ENCODE results near the gene KANK4.
"Not testable (repeated sequence)": the region's sequence is repeated elsewhere in the genome, so short reads cannot be mapped to it uniquely, and the experiment has no call there.

KANK4 gene

DNA sequence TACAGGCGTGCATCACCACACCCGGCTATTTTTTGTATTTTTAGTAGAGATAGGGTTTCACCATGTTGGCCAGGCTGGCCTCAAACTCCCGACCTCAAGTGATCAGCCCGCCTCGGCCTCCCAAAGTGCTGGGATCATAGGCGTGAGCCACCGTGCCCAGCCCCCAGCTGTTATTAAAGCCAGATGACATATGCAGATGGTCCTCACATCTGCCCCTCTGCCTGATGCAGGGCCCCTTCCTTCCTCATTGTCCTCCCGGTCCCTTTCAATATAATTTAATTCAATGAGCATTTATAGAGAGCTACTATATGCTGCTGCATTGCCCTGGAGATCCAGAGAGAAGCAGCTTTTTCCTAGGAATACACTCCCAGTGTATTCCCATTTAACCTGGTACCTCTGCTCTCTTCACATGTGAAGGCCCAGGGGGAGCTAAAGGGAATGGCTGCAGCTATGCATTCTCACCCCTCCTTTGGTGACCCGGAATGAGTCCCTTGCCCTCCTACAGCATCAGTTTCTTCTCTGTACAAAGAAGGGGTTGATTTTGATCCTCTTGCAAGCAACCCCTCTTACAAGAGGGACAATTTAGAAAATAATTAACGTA, 69.0 kb downstream of the KANK4 start:
- TF ChIP-seq, protein P1, sequence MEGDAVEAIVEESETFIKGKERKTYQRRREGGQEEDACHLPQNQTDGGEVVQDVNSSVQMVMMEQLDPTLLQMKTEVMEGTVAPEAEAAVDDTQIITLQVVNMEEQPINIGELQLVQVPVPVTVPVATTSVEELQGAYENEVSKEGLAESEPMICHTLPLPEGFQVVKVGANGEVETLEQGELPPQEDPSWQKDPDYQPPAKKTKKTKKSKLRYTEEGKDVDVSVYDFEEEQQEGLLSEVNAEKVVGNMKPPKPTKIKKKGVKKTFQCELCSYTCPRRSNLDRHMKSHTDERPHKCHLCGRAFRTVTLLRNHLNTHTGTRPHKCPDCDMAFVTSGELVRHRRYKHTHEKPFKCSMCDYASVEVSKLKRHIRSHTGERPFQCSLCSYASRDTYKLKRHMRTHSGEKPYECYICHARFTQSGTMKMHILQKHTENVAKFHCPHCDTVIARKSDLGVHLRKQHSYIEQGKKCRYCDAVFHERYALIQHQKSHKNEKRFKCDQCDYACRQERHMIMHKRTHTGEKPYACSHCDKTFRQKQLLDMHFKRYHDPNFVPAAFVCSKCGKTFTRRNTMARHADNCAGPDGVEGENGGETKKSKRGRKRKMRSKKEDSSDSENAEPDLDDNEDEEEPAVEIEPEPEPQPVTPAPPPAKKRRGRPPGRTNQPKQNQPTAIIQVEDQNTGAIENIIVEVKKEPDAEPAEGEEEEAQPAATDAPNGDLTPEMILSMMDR (IDR thresholded peaks at IDR 0.05): no peak
- no peaks in the 10 kb centered on the region for H3K36me3 ChIP-seq
- no peaks in the 10 kb centered on the region for H3K27me3 ChIP-seq
- H3K27ac ChIP-seq: no peak overlapping the region
- H3K4me1 ChIP-seq (ENCODE audit: control insufficient read depth in 1 of 2, insufficient read depth in 1 of 2, low read depth in 1 of 2, low read length in 1 of 2): no peaks in the 10 kb centered on the region
- H3K4me3 ChIP-seq (ENCODE audit: low read depth in 1 of 2, low read length in 1 of 2): no peak overlapping the region
- H3K9me3 ChIP-seq: no peaks in the 10 kb centered on the region

DNA sequence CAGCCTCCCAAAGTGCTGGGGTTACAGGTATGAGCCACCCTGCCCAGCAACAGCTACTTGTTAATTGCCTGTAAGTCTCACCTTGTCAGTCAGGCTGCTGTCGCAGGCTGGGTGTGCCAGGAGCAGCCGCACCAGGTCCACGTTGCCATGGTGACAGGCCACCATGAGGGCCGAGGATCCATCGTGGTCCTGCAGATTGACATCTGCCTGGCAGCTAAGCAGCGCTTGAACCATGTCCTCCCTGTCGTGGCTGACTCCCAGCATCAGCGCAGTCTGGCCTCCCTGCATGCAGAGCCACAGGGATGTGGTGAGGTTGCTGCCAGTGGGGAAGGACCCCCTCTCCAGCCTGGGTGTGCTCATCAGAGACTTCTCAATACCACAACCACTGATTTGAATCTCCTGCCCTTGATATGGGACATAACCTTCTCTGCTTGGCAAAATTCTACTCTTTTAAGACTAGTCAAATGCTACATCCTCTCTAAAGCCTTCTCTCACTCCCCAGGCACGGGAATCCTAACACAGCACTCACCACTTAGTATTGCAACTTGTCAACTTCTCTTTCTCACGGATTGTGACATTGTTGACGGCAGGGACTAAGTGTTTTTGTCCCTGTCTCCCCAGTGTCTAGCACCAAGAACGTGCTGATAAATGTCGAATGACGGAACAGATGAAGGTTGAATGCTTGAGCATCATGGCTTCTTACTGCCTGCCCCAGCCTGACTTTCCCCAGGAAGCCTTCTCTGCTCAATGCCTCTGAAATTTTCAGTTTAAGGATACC, 71.7 kb downstream of the KANK4 start:
- no peaks in the 10 kb centered on the region for H3K36me3 ChIP-seq
- H3K4me1 ChIP-seq (ENCODE audit: control insufficient read depth in 1 of 2, insufficient read depth in 1 of 2, low read depth in 1 of 2, low read length in 1 of 2): no peaks in the 10 kb centered on the region
- no peaks in the 10 kb centered on the region for H3K27me3 ChIP-seq
- H3K9me3 ChIP-seq: no peaks in the 10 kb centered on the region
- H3K4me3 ChIP-seq (ENCODE audit: low read depth in 1 of 2, low read length in 1 of 2): no peak overlapping the region
- H3K27ac ChIP-seq: no peak overlapping the region
- TF ChIP-seq, protein P1 (IDR thresholded peaks at IDR 0.05): no peak

GRCh38 chr1:62245201-62245600, 74.0 kb downstream of the KANK4 start:
- no peaks in the 10 kb centered on the region for H3K27me3 ChIP-seq
- H3K9me3 ChIP-seq: no peaks in the 10 kb centered on the region
- no peaks in the 10 kb centered on the region for H3K36me3 ChIP-seq
- no peak overlapping the region for H3K4me3 ChIP-seq (ENCODE audit: low read depth in 1 of 2, low read length in 1 of 2)
- TF ChIP-seq, protein P1 (IDR thresholded peaks at IDR 0.05): no peak
- H3K27ac ChIP-seq: no peak overlapping the region
- no peaks in the 10 kb centered on the region for H3K4me1 ChIP-seq (ENCODE audit: control insufficient read depth in 1 of 2, insufficient read depth in 1 of 2, low read depth in 1 of 2, low read length in 1 of 2)

DNA sequence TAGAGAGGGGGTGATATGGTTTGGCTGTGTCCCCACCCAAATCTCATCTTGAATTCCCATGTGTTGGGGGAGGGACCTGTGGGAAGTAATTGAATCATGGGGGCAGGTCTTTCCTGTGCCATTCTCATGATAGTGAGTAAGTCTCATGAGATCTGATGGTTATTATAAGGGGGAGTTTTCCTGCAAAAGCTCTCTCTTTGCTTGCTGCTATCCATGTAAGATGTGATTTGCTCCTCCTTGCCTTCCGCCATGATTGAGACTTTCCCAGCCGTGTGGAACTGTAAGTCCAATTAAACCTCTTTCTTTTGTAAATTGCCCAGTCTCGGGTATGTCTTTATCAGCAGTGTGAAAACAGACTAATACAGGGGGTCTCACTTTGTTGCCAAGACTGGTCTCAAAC, 74.9 kb downstream of the KANK4 start:
- H3K36me3 ChIP-seq; H3K27me3 ChIP-seq; H3K27ac ChIP-seq; H3K9me3 ChIP-seq; H3K4me1 ChIP-seq (ENCODE audit: control insufficient read depth in 1 of 2, insufficient read depth in 1 of 2, low read depth in 1 of 2, low read length in 1 of 2); H3K4me3 ChIP-seq (ENCODE audit: low read depth in 1 of 2, low read length in 1 of 2): not testable (repeated sequence)

DNA sequence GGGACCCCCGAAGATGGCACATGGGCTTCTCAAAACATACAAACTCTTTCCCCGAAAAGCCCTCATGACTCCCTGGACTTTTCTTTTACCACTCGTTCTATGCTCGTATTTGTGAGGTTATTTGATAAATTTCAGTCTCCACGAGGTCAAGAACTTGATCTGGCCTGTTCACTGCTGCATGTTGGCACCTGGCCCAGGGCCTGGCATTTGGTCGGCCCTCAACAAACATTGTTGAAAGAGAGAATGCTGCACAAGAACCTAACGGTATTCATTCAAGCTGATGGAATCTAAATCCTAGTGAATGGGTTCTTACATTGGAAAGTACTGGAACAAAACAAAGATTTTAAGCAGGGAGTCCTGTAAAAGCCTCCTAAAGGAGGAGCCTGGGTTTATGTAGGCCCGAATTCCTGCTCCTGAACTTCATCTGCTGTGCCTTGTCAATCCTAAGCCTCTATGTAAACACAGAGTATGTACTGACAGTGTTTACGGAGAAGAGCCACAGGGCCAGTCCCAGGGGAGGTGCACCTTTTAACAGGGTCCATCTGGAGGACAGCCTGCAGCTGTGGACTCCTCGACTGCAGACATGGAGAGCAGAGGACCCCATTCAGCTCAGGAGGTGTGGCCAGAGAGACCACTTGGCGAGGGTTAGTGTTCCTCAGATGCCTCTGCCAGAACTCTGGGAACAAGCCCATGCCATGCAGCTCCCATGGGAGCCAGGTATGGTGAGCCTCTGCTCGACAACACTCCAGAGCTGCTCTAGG, 77.7 kb downstream of the KANK4 start:
- no peak overlapping the region for H3K4me3 ChIP-seq (ENCODE audit: low read depth in 1 of 2, low read length in 1 of 2)
- no peak overlapping the region for H3K27ac ChIP-seq
- no peaks in the 10 kb centered on the region for H3K9me3 ChIP-seq
- H3K4me1 ChIP-seq (ENCODE audit: control insufficient read depth in 1 of 2, insufficient read depth in 1 of 2, low read depth in 1 of 2, low read length in 1 of 2): no peaks in the 10 kb centered on the region
- TF ChIP-seq, protein P1 (IDR thresholded peaks at IDR 0.05): no peak
- no peaks in the 10 kb centered on the region for H3K27me3 ChIP-seq
- H3K36me3 ChIP-seq: no peaks in the 10 kb centered on the region
